IMR-90 (cell line): ENCODE measurements around the gene TENM3. TPM values are rescaled to one million over a fixed set of nuclear protein-coding genes. Genes with fewer than 3 reads are reported as not detected.

ENCODE experiments used
- ATAC-seq: fragments of 200-7000 bp; cut with Tn5 transposase; 2 replicates; pipeline ENCODE4 v1.9.1; 2020; ENCODE audit warnings: low read depth, mild to moderate bottlenecking, moderate library complexity
- BruUV-seq: library from RNA; stranded (reverse); fragments of 400-500 nt; replicated peaks from 2 replicates; lab custom pipeline; 2021; lab: Mats Ljungman, UMichigan
- CTCF ChIA-PET: fragments of 300-600 bp; formaldehyde crosslinking; extraction: SDS; loops from one replicate; lab custom pipeline; 2021; ENCODE audit warnings: antibody characterized with exemption; lab: Yijun Ruan, JAX
- POLR2A ChIA-PET: fragments of 300-600 bp; sonication (Branson Sonifier 250); formaldehyde crosslinking; loops from one replicate; lab custom pipeline; 2022; ENCODE audit warnings: antibody characterized with exemption; ENCODE audit not compliant: unreplicated experiment; lab: Charles Lee
- DNase-seq: peaks from one replicate; pipeline ENCODE4 v3.0.0; 2013
- H2AFZ ChIP-seq: replicated peaks from 2 replicates; pipeline ENCODE3; 2013; ENCODE audit warnings: low read length, mild to moderate bottlenecking; ENCODE audit not compliant: poor library complexity
- H2AK5ac ChIP-seq: 2 replicates; pipeline ENCODE4 v1.6.1; 2013; ENCODE audit warnings: low read depth, low read length, inconsistent platforms
- H2AK9ac ChIP-seq: replicated peaks from 2 replicates; pipeline ENCODE3; 2013; ENCODE audit warnings: mild to moderate bottlenecking, low read depth, low read length, moderate library complexity; ENCODE audit not compliant: poor library complexity
- H2BK120ac ChIP-seq: 2 replicates; pipeline ENCODE4 v1.6.1; 2013; ENCODE audit warnings: low read depth, low read length, inconsistent platforms
- H2BK15ac ChIP-seq: 3 replicates; pipeline ENCODE4 v1.6.1; 2013; ENCODE audit warnings: low read depth, low read length, inconsistent platforms
- H2BK20ac ChIP-seq: 2 replicates; pipeline ENCODE4 v1.6.1; 2013; ENCODE audit warnings: low read depth, mild to moderate bottlenecking, inconsistent platforms, low read length, moderate library complexity
- H2BK5ac ChIP-seq: 2 replicates; pipeline ENCODE4 v1.6.1; 2013; ENCODE audit warnings: mild to moderate bottlenecking, low read depth, low read length, inconsistent platforms; ENCODE audit not compliant: poor library complexity, severe bottlenecking
- H3K14ac ChIP-seq: replicated peaks from 2 replicates; pipeline ENCODE4 v1.6.1; 2013; ENCODE audit warnings: low read depth, low read length, inconsistent platforms
- H3K18ac ChIP-seq: 2 replicates; pipeline ENCODE4 v1.6.1; 2013; ENCODE audit warnings: low read depth, low read length, control low read depth
- H3K23ac ChIP-seq: 2 replicates; pipeline ENCODE4 v1.6.1; 2013; ENCODE audit warnings: low read depth, low read length, inconsistent platforms
- H3K27ac ChIP-seq: 2 replicates; pipeline ENCODE4 v1.5.1; 2013; ENCODE audit warnings: mild to moderate bottlenecking, control low read depth, low read length; ENCODE audit not compliant: insufficient read depth
- H3K27me3 ChIP-seq: 2 replicates; pipeline ENCODE4 v1.6.1; 2013; ENCODE audit warnings: low read length; ENCODE audit not compliant: control insufficient read depth, insufficient read depth
- H3K36me3 ChIP-seq: 2 replicates; pipeline ENCODE4 v1.6.1; 2013; ENCODE audit warnings: low read length, mixed read lengths; ENCODE audit not compliant: control insufficient read depth, insufficient read depth
- H3K4ac ChIP-seq: 2 replicates; pipeline ENCODE4 v1.6.1; 2013; ENCODE audit warnings: low read depth, low read length, inconsistent platforms
- H3K4me1 ChIP-seq: 2 replicates; pipeline ENCODE4 v1.6.1; 2013; ENCODE audit warnings: low read length, mixed read lengths; ENCODE audit not compliant: control insufficient read depth, insufficient read depth
- H3K4me2 ChIP-seq: 2 replicates; pipeline ENCODE4 v1.6.1; 2013; ENCODE audit warnings: low read depth, mild to moderate bottlenecking, control low read depth, low read length, moderate library complexity
- H3K4me3 ChIP-seq: 2 replicates; pipeline ENCODE4 v1.5.1; 2013; ENCODE audit warnings: low read depth, mild to moderate bottlenecking, control low read depth, low read length, moderate library complexity; ENCODE audit not compliant: insufficient read depth
- H3K56ac ChIP-seq: 2 replicates; pipeline ENCODE4 v1.6.1; 2013; ENCODE audit warnings: low read length, inconsistent platforms; ENCODE audit not compliant: insufficient read depth; ENCODE audit errors: extremely low read depth
- H3K79me1 ChIP-seq, 2 experiments: 2 replicates each; pipeline ENCODE4 v1.6.1; 2013; ENCODE audit warnings: low read length in 2 of 2, inconsistent platforms in 1 of 2, low read depth in 1 of 2
- H3K9ac ChIP-seq: 2 replicates; pipeline ENCODE4 v1.6.1; 2013; ENCODE audit warnings: low read depth, low read length, control low read depth
- H3K9me1 ChIP-seq: 2 replicates; pipeline ENCODE4 v1.6.1; 2013; ENCODE audit warnings: low read length, inconsistent platforms; ENCODE audit not compliant: insufficient read depth
- H3K9me3 ChIP-seq: 2 replicates; pipeline ENCODE4 v1.6.1; 2013; ENCODE audit warnings: low read length; ENCODE audit not compliant: control insufficient read depth, insufficient read depth
- H4K20me1 ChIP-seq: 2 replicates; pipeline ENCODE4 v1.6.1; 2013; ENCODE audit warnings: low read length, inconsistent platforms; ENCODE audit not compliant: insufficient read depth
- H4K5ac ChIP-seq: 2 replicates; pipeline ENCODE4 v1.6.1; 2013; ENCODE audit warnings: mild to moderate bottlenecking, low read depth, low read length, control low read depth
- H4K8ac ChIP-seq, 2 experiments: 2 replicates each; pipeline ENCODE4 v1.6.1; 2013; ENCODE audit warnings: low read depth in 2 of 2, low read length in 2 of 2, control low read depth in 1 of 2, inconsistent platforms in 1 of 2
- H4K91ac ChIP-seq: 2 replicates; pipeline ENCODE4 v1.6.1; 2013; ENCODE audit warnings: low read depth, low read length, inconsistent platforms; ENCODE audit not compliant: insufficient read depth
- BHLHE40 ChIP-seq: fragments of 150-350 bp; IDR thresholded peaks from 2 replicates; pipeline ENCODE4 v1.6.1; 2016; ENCODE audit warnings: mild to moderate bottlenecking, low read depth, low read length
- CEBPB ChIP-seq: IDR thresholded peaks from 2 replicates; pipeline ENCODE4 v1.6.1; 2012; ENCODE audit warnings: low read depth, low read length, improper control_type of control experiment
- CHD1 ChIP-seq: IDR thresholded peaks from 2 replicates; pipeline ENCODE4 v1.6.1; 2012; ENCODE audit warnings: low read depth, low read length, improper control_type of control experiment
- FOS ChIP-seq: fragments of 150-350 bp; IDR thresholded peaks from 2 replicates; pipeline ENCODE4 v1.6.1; 2016; ENCODE audit warnings: low read depth, low read length
- MAFK ChIP-seq: IDR thresholded peaks from 2 replicates; pipeline ENCODE4 v1.6.1; 2012; ENCODE audit warnings: low read depth, low read length, improper control_type of control experiment
- MAZ ChIP-seq: IDR thresholded peaks from 2 replicates; pipeline ENCODE4 v1.6.1; 2012; ENCODE audit warnings: low read depth, mild to moderate bottlenecking, low read length, improper control_type of control experiment, moderate library complexity, borderline replicate concordance
- NFE2L2 ChIP-seq: fragments of 150-350 bp; IDR thresholded peaks from 2 replicates; pipeline ENCODE4 v1.6.1; 2016; ENCODE audit warnings: low read depth, mild to moderate bottlenecking, low read length
- POLR2A ChIP-seq: IDR thresholded peaks from 2 replicates; pipeline ENCODE4 v1.6.1; 2012; ENCODE audit warnings: mild to moderate bottlenecking, low read depth, low read length
- RCOR1 ChIP-seq: IDR thresholded peaks from 2 replicates; pipeline ENCODE4 v1.6.1; 2012; ENCODE audit warnings: mild to moderate bottlenecking, low read length, improper control_type of control experiment; ENCODE audit not compliant: insufficient replicate concordance
- SMC3 ChIP-seq: fragments of 150-350 bp; IDR thresholded peaks from 2 replicates; pipeline ENCODE4 v1.6.1; 2016; ENCODE audit warnings: low read depth, mild to moderate bottlenecking, antibody characterized with exemption, low read length, moderate library complexity
- WGBS, 2 experiments: methylation state at CpG; one replicate each; pipeline versions ENCODE4 v1.1.5 to v1.1.7; 2013; ENCODE audit warnings: missing lambda C conversion rate in 2 of 2; ENCODE audit not compliant: insufficient read length in 1 of 2; ENCODE audit errors: extremely low coverage in 2 of 2; 5-methylcytosine and 5-hydroxymethylcytosine counted together
- dilution Hi-C: fragments of 300-500 bp; cut with HindIII; formaldehyde crosslinking; loops from one replicate; pipeline ENCODE4 v1.14.3; 2018; ENCODE audit warnings: low sequenced_read_pairs; ENCODE audit not compliant: unreplicated experiment
- in situ Hi-C: fragments of 300-500 bp; cut with MboI; formaldehyde crosslinking; loops from 3 replicates; pipeline ENCODE4 v1.14.3; 2019; ENCODE audit warnings: low sequenced_read_pairs, inconsistent platforms, mixed read lengths
- intact Hi-C: fragments of 100-400 bp; cut with micrococcal nuclease; formaldehyde crosslinking; loops from 2 replicates; pipeline ENCODE4 v1.10.0; 2022
- polyA plus RNA-seq, 3 experiments: library from polyadenylated mRNA; depleted of rRNA; stranded (reverse); fragments of >200 nt; gene quantifications; 2 replicates each; pipeline ENCODE4 v1.2.3, GENCODE V29; 2012; ENCODE audit warnings: low replicate concordance in 1 of 3
- total RNA-seq: library from RNA; depleted of rRNA; stranded (reverse); fragments of >200 nt; gene quantifications from 2 replicates; pipeline ENCODE4 v1.2.3, GENCODE V29; 2012
- TF ChIP-seq, protein P1 (sequence below): fragments of 150-350 bp; IDR thresholded peaks from 2 replicates; pipeline ENCODE4 v1.6.1; 2016; ENCODE audit warnings: low read depth, mild to moderate bottlenecking, low read length, moderate library complexity, borderline replicate concordance
- TF ChIP-seq, protein P2 (sequence below): conservative IDR thresholded peaks from 2 replicates; pipeline ENCODE4 v1.5.1; 2012; ENCODE audit warnings: mild to moderate bottlenecking, low read depth, low read length, improper control_type of control experiment

Gene TENM3
- total and polyA plus RNA-seq, 2 of the 4 experiments (the other 2 are of a cell fraction): 29.9 to 173 TPM

DNA sequence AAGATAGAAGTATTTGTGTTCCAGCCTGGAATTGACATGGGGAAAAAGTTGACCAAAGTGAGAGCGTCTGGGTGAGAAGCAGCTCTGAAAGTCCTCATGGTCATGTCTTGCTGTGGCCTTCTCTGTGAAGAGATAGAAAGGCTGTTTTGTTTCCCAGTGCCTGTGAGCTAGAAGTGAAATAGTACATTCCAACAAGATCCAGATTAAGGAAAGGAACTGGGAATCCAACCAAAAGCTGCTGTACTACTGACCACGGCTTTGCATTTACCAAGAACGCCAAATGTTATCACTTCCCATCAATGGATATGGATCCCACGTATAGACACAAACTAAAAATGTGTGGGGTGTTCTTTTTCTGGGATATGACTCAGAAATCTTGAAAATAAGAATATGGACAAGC is 51.2 kb downstream of the TENM3 start:
- TF ChIP-seq SMC3 (no peak), BHLHE40 (no peak), MAFK (no peak), MAZ (no peak), CEBPB (no peak), POLR2A (no peak), RCOR1 (no peak), FOS (no peak), NFE2L2 (no peak), CHD1 (no peak)
- TF ChIP-seq, protein P1, sequence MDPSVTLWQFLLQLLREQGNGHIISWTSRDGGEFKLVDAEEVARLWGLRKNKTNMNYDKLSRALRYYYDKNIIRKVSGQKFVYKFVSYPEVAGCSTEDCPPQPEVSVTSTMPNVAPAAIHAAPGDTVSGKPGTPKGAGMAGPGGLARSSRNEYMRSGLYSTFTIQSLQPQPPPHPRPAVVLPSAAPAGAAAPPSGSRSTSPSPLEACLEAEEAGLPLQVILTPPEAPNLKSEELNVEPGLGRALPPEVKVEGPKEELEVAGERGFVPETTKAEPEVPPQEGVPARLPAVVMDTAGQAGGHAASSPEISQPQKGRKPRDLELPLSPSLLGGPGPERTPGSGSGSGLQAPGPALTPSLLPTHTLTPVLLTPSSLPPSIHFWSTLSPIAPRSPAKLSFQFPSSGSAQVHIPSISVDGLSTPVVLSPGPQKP: no peak
- TF ChIP-seq, protein P2, sequence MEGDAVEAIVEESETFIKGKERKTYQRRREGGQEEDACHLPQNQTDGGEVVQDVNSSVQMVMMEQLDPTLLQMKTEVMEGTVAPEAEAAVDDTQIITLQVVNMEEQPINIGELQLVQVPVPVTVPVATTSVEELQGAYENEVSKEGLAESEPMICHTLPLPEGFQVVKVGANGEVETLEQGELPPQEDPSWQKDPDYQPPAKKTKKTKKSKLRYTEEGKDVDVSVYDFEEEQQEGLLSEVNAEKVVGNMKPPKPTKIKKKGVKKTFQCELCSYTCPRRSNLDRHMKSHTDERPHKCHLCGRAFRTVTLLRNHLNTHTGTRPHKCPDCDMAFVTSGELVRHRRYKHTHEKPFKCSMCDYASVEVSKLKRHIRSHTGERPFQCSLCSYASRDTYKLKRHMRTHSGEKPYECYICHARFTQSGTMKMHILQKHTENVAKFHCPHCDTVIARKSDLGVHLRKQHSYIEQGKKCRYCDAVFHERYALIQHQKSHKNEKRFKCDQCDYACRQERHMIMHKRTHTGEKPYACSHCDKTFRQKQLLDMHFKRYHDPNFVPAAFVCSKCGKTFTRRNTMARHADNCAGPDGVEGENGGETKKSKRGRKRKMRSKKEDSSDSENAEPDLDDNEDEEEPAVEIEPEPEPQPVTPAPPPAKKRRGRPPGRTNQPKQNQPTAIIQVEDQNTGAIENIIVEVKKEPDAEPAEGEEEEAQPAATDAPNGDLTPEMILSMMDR: no peak
- BruUV-seq: no TSS peak
- in situ Hi-C loops: no loop called here
- Histone ChIP-seq H3K4me1 (peaks cover 2% of the 10 kb centered on the region; the same call in 1 of the 2 replicates), H3K14ac (no peak overlapping the region), H2AK5ac (no peak overlapping the region), H3K4me2 (no peak overlapping the region), H3K9me1 (peaks cover 8% of the 10 kb centered on the region), H4K91ac (no peak overlapping the region), H3K27ac (no peak overlapping the region), H2BK15ac (no peak overlapping the region), H4K20me1 (no peaks in the 10 kb centered on the region), H2AFZ (no peak overlapping the region), H4K8ac (no peak overlapping the region), H3K79me1 (no peaks in the 10 kb centered on the region), H2BK20ac (no peak overlapping the region), H3K27me3 (no peaks in the 10 kb centered on the region), H3K36me3 (no peaks in the 10 kb centered on the region), H3K56ac (no peak overlapping the region), H3K9me3 (no peaks in the 10 kb centered on the region), H2BK120ac (no peak overlapping the region), H4K5ac (no peak overlapping the region), H3K23ac (no peak overlapping the region), H2AK9ac (no peak overlapping the region), H3K4ac (no peak overlapping the region), H3K18ac (no peak overlapping the region), H2BK5ac (no peak overlapping the region), H3K4me3 (no peak overlapping the region), H3K9ac (no peak overlapping the region)
- intact Hi-C loops: no loop called here
- DNase-seq (no peak), ATAC-seq (no peak)
- WGBS, 2 experiments: 80% methylated on average over 1 of the region's 4 CpGs; no CpG with 5 or more reads in 1 of the 2 experiments
- dilution Hi-C loops: no loop called here
- POLR2A ChIA-PET: no interaction called here
- CTCF ChIA-PET: no interaction called here
